Middle frontal gyrus (tissue), 1 donor: ENCODE results near the gene KRT74.

Experiments
- DNase-seq: peaks from one replicate; pipeline ENCODE4 v3.0.0-alpha.2; 2015; ENCODE audit warnings: low spot score; ENCODE audit errors: extremely low spot score

KRT74 gene

DNA sequence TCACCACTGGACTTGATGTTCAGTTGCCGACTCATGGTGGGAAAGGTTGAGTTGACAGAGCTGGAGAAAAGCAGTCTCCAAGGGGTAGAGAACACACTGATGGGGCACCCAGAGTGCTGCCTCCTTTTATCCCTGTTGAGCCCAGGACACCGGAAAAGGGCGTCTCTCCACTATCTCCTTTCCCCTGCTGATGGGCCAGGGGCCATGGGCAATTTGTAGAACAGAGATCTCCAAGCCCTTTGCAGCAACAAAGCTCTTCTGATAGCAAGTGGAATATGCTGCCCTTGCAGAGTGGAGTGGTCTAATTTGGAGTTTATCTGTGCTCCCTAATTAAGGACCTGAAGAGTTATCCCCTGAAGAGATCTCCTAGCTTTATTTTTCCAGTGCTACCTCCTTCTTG, at the start of gene KRT74:
Gene KRT74, minus strand, starts transcription at position 101 of the 400 bp plus-strand sequence. Its CDS starts 66 bp downstream, at position 35.
- no peak for DNase-seq

DNA sequence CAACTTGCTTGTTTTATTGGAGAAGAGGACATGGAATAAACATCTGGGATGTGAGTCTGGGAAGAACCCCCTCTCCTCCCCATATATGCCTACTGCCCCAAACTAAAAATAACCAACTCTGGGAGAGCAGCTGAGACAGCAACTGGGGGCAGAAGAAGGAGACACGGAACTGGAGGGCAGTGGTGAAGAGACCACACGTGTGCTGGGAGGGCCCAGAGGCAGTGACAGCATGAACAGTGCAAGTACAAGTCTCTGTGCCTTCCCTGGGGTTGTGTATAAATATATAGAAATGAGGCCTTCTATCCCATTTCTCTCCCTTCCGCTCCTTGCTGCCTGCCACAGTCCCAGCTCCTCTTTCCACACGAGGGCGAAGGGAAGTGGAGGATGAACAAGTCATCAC, 48.7 kb upstream of the KRT74 start:
- no peak for DNase-seq

DNA sequence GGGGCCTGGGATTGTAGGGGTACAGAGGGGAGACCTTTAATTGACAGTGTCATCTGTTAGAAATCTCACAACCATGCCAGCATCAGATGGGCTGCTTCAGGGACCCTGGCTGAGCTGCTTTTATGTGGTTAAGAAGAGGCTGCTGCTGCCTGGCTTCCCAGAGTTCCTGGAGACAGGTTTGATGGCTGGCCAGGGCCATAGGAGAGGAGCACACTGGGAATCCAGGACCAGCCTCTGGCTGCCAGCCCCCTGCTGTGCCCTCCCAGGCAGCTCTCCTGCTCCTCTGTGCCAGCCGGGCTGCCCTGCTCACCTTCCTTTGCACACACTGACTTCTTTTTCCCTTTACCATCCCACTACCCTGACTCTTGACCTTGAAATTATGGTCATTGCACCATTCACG, 45.2 kb upstream of the KRT74 start:
- DNase-seq, result no peak

DNA sequence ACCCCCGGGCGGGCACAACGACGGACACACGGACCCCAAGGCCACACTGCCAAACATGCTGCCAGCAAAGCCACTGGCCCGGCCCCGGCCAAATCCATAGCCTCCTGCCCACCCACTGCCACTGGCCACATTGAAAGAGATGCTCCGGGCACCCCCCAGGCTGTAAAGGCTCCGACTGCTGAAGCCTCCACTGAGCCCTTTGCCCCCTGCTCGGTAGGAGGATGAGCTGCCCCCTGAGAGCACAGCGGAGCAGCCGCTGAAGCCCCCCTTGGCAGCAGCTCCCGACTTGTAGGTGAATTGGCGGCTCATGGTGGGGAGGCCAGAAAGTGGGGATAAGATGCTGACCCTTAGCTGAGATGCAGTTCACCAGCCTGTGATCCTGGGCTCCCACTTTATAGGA, 44.6 kb upstream of the KRT74 start, which contains the start of gene KRT73:
Gene KRT73, minus strand, starts transcription at position 344 of the 400 bp plus-strand sequence. Its CDS starts 35 bp downstream, at position 309.
- no peak for DNase-seq

DNA sequence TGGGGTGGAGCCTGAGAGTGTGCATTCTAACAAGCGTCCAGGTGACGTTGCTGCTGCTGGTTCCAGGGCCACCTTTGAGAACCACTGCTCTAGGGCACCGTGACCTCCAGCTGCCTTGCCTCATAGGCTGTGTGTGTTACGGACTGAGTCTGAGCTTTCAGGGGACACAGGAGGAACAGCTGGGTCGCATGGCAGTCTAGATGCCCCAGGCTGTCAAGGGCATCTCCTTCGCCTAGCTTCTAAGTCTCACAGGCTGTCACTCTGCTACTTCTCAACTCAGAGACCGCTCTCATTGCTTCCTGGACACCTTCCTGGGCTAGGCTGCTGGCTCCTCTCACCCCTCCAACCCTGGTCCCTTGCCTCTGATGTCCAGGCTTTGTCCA, 43.8 kb upstream of the KRT74 start:
- no peak for DNase-seq

DNA sequence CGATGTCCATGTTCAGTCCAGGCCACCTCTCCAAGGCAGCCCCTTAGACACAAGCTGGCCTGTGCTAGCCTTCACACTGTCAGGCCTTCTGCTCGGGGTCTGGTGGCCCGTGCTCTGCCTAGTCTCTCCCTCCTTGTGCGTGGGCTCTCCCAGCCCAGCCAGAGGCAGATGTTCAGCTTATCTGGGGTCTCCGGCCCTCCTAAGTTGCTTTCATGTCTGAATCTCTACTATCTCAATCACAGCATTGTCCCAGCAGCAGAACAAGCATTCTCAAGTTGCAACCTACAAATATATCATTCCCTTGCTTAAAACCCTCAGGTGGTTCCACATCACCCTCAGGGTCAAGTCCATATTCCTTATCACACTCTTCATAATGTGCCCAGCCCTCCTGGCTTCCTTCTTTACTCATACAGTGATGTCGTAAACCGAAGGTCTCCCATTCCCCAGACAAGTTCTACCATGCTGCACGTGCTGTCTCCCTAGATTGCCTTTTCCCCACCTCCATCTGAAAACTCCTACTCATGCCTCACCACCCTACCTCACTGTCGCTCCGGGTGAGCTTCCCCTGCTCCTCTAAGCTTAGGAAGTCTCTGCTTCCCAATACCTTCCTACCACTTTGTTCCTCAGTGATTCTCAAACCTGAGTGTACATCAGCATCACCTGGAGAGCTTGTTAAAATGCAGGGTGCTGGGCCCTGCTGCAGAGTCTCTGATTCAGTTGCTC, 43.2 kb upstream of the KRT74 start:
- DNase-seq, result no peak

DNA sequence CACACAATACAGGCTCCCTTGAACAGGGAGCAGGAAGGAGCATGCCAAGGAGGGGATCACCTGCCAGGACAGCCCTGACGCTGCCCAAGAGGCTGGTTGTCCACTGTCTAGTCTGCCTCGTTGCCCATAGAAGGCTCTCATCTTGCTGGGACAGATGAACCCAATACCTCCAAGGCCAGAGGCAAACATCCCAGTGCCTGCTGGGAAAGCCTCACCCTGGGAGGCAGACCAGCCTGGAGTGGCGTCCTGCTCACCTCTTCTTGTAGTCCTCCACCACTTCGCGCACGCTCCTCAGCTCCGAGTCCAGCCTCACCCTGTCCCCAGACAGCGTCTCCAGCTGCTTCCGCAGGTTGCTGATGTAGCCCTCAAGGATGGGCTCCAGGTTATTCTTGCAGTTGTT, 42.3 kb upstream of the KRT74 start:
- DNase-seq, result no peak

DNA sequence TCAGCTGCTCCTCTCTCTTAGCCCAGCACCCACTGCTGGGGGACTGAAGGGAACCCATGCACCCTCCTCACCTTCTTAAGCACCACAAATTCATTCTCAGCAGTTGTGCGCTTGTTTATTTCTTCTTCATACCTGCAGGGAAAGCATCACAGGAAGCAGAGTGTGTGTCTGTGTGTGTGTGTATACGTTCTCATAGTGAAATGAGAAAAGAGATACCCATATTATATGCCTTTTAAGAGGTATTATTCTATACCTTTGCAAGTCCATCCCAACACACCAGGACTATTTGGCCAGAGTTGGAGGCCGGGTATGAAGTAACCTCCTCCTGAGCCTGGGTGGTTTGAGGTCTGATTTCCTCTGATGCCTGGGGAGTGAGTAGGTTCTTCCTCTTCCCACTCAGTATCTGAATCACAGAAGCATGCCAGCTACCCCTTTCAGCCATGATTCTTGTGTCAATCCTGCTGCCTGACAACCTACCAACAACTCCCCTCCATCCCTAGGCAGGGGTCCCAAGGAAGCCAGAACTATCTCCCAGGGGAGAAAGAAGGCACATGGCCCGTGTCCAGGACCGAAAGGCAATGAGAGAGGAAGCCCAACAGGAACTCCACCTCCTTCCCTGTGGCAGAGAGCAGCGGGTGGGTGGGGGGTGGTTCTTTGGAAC, 41.7 kb upstream of the KRT74 start:
- no peak for DNase-seq

DNA sequence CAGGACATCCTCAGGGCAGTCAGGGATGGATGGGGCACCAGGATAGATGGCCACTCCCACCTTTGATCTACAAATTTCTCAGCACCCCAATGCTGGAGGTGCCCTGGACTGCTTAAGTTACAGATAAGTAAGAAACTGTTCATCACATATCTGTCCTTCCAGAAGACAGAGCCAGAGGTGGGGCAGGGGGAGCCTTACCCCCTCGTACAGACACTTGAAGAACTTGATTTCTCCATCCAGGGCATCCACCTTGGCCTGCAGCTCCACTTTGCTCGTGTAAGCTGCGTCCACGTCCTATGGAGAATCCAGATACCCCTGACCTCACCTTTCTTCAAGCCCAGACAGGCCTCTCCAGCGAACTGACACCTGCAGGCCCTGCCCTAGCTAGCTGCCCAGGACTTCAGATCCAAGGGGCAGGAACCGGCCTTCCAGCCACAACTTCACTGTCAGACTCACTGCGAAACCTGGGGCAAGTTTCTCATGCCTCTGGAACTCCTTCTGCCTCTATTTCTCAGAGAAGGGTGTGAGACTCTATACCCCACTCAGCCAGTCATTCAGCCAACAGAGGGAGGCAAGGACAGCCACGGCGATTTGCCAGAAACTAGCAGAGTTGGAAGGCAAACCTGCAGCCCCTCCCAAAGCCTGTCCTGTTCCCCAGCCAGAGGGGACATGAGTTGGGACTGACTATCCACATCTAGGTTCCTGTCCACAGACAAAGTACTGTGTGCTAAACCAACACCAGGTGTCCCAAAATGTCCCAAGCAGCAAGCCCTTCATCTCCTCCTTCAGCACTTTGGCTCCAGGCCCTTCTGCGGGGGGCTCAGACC, 41.0 kb upstream of the KRT74 start:
- no peak for DNase-seq

DNA sequence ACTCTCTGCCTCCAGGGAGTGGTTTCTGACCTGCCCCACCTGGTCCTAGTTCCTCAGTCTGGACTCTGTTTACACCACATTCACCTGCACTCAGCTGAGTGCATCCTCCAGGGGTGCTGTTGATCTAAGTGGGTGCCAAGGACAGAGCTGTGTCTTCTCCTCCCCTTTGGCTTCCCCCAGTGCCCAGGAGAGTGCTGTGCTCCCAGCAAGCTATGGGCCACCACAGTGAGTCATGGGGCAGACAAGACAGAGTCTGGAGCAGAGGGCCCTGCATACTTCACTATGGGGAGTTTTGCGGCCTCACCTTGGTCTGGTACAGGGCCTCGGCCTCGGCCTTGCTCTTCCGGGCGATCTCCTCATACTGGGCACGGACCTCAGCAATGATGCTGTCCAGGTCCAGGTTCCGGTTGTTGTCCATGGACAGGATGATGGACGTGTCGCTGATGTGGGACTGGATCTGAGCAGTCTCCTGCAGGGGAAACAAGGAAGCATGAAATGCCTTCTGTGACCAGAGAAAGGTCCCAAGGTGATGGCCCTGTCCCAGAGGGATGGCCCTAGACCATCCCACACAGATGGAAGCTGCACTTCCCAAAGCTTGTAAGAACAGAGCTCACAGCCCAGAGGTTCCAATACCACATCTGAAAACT, 39.9 kb upstream of the KRT74 start:
- DNase-seq, result no peak

DNA sequence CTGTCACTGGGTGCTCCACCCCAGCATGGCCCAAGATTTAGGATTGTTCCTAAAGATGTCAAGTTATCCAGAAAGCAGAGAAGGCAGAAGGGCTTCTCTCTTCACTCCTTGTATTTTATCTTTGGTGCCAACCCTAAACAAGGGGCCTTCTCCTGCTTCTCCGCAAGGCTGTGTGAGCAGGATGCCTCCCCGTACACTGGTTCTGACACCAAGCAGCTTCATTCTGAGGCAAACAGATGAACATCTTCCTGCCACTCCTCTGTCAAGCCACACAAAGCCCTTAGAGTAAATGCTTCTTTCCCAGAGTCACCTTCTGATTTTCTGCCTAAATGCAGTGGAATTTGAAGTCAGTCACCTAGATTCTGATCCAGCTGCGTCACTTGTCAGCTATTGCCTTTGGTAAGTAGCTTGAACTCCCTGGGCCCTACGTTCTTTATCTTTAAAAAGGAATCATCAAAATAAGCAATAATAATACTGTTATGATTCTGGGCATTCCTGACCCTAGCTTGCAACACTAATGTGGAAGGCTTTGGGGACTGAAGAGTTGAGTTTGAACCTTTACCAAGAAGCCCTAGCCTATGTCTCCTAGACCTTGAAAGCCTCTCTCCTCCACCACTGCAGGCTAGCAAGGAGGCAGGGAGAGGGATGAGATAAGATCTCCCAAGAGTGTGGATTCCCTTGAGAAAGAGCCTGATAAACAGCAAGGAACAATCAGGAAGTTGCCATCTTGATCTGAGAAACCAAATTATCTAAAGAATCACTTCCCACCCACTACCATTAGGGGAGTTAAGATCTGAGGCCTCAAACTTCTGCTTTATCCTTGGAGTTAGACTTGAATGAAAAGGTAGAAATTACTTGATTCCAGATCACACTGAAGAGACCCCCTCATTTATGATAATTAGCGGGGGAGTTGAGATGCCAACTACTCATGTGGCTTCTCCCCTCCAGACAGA, 39.1 kb upstream of the KRT74 start:
- DNase-seq, result no peak

DNA sequence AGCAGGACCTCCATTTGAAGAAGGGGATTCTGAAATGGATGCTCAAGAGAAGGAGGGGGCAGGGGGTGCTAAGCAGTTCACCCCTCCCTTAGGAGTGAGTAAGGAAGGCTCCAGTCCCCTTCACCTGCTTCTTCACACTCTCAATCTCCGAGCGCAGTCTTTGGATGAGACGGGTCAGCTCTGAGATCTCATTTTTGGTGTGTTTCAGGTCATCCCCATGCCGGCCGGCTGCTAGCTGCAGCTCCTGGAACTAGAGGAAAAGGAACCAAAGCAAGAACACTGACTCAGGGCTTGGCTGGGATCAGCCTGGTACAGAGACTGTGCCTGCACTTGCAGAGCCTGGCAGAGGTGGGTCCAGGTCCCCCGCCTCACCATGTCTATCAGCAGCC, 37.4 kb upstream of the KRT74 start:
- no peak for DNase-seq

DNA sequence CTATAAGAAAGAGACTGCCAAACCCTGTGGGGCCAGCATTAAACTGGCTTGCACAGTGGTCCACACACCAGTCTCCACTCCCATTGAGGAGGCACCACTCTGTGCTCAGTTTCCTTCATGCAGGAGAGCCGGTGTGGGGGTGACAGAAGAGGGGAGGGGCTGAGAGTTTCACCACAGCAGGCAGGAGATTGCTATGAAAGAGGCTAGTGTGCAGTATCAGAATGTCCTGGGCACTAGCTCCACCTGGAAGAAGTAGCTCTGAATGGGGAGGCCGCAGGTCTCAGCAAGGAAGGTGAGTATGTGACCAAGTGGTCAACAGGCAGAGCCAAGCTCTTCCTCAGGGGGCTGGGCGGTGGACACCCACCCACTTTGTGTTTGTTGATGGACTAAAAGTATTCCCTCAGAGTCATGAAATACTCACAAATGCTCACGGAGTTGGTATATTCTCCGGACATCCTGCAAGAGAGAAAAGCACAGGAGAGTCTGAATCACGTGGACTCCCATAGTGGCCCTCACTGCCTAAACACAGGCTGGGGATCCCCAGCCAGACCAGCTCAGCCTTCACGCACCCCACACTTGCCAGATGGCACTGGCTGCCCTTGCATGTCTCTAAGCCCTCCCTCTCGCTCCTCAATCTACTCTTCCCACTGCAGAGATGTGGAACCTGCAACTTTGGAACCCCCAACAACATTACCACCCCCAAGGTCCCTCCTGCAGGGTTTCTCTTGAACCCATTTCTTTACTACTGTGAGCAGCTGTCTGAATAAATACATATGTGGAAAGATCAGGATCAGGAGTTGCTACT, 35.4 kb upstream of the KRT74 start:
- no peak for DNase-seq

DNA sequence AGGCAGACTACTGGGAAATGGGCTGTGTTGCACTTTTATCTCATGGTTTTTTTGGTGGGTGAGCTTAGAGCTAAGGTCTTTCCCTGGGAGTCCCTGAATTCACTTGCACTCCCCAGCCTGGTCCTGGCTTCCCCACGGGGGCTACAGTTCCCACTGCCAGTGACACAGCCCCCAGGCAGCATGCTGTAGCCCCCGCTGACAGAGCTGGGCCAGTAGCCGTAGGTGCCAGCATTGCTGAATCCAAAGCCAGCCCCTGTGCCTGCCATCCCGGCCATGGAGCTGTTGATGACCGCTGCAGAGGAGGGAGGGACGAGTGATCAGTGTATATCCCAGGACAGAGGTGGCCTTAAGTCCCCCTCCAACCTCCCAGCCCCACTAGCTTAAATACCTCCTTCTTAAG, 34.5 kb upstream of the KRT74 start:
- no peak for DNase-seq

DNA sequence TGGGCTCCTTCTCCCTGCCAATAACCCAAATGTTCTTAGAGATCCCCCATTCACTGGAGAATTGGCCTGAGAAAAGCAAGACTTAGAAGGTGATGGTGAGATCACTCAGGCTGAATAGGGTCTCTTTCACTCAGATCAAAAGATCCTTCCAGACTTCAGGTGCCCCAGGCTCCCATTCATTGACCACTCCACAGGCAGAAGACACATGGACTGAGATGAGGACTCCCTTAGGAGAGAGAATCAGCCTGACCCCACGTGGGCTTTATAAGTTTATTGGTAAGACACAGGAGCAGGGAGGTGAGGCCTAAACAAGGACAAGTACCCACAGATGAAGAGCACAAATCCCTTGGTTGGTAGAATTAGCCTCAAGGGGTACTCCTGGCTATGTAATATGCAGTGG, 33.7 kb upstream of the KRT74 start:
- no peak for DNase-seq

DNA sequence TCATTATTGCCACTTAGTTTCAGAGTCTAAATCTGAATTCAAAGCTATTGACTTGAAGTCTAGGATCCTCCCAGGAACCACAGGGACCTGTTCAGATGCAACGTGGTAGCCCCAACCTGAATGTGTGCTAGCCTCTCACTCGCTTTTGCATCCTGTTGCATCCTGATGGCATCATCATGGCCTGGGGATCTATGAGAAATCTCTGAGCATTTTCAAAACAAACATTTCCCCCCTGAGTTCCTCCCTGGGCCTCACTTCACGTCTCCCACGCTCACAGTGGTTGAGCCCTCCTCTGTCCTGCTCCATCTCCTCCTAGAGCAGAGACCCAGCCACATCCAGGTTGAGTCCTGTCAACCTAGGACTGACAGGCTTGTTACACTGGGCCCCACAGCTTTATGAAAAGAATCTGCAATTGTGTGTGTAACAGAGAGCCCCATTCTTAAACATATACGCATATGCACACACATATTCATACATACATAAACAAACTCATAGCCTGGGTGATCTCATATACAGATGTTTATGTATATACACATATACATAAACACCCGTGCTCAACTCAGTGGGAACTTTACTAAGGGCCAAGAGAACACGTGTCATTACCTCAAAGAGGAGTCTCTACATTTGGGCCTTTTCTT, 33.1 kb upstream of the KRT74 start:
- no peak for DNase-seq

DNA sequence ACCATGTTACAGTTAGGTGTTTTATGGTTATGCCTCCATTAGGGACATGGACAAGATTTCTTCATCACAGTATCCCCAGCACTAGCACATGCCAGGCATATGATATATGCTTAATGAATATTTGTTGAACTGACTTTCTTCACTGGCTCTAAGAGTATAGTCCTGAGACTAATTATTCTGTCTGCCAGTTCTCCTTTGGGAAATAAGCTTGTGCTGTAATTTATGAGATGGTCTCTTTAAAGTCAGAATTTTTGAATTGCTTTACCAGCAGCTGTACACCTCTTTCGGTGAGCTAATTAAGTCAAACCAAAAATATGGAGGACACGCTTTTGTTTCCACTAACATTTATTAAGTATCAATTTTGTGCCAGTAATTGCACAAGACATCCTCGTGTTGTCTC, 32.5 kb upstream of the KRT74 start:
- DNase-seq, result no peak

DNA sequence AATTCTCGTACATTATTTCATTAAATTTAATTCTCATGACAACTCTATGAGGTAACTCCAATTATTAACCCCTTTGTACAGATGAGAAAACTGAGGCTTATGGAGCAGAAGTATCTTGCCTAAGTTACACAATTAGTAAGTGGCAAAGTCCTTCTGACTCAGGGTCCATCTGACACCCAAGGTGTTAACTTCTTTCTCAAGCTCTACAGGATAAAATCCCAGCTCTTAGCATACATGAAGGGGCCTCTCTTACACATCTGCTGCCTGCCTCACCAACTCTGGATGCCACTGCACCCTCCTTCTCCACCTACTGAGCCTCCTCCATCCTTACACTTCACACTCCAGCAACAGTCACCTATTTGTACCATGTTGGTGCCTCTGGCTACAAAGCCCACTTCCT, 31.9 kb upstream of the KRT74 start:
- DNase-seq, result no peak

DNA sequence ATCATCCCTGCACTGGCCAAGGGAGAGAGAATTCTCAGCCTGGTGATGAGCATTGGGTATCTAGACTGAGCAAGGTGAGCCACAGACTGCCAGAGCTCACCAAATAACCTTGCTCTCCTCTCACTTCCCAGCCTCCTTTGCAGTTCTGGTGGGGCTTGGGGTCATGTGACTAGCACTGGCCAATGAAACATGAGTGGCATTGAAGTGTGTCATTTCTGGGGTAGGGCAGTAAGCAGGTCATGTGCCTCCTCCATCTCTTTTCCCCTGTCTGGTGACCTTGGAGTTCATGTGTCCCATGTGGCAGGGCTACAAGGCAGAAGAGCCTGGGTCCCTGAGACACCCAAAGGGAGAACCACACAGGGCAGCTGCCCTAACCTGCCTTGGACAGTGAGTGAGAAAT, 31.2 kb upstream of the KRT74 start:
- DNase-seq, result no peak
